Ishikawa (cell line): Measurements from ENCODE around the gene COL23A1.

ENCODE experiments used
- CEBPB ChIP-seq: IDR thresholded peaks from 2 replicates; pipeline ENCODE4 v1.6.1; 2012
- CREB1 ChIP-seq: IDR thresholded peaks from 2 replicates; pipeline ENCODE4 v1.6.1; 2012; ENCODE audit warnings: low read depth
- EGR1 ChIP-seq: IDR thresholded peaks from 2 replicates; pipeline ENCODE4 v1.6.1; 2012
- EP300 ChIP-seq: IDR thresholded peaks from 2 replicates; pipeline ENCODE4 v1.6.1; 2012; ENCODE audit warnings: borderline replicate concordance
- FOXM1 ChIP-seq: IDR thresholded peaks from 2 replicates; pipeline ENCODE4 v1.6.1; 2012; ENCODE audit warnings: low read depth, borderline replicate concordance
- NFIC ChIP-seq: IDR thresholded peaks from 2 replicates; pipeline ENCODE4 v1.6.1; 2012
- RAD21 ChIP-seq: IDR thresholded peaks from 2 replicates; pipeline ENCODE4 v1.6.1; 2012; ENCODE audit warnings: low read depth
- TAF1 ChIP-seq: IDR thresholded peaks from 2 replicates; pipeline ENCODE4 v1.6.1; 2012; ENCODE audit warnings: low read depth, mild to moderate bottlenecking
- TCF12 ChIP-seq: IDR thresholded peaks from 2 replicates; pipeline ENCODE4 v1.6.1; 2012; ENCODE audit warnings: low read depth
- TEAD4 ChIP-seq: IDR thresholded peaks from 2 replicates; pipeline ENCODE4 v1.6.1; 2012
- YY1 ChIP-seq: IDR thresholded peaks from 2 replicates; pipeline ENCODE4 v1.6.1; 2012; ENCODE audit warnings: low read depth
- ZBTB7A ChIP-seq: IDR thresholded peaks from 2 replicates; pipeline ENCODE4 v1.6.1; 2012; ENCODE audit warnings: low read depth
- TF ChIP-seq, protein P1 (sequence below): IDR thresholded peaks from 2 replicates; pipeline ENCODE4 v1.6.1; 2012
- TF ChIP-seq, protein P2 (sequence below): IDR thresholded peaks from 2 replicates; pipeline ENCODE4 v1.6.1; 2012; ENCODE audit warnings: low read depth, mild to moderate bottlenecking
- TF ChIP-seq, protein P3 (sequence below): IDR thresholded peaks from 2 replicates; pipeline ENCODE4 v1.6.1; 2012

COL23A1 gene

DNA sequence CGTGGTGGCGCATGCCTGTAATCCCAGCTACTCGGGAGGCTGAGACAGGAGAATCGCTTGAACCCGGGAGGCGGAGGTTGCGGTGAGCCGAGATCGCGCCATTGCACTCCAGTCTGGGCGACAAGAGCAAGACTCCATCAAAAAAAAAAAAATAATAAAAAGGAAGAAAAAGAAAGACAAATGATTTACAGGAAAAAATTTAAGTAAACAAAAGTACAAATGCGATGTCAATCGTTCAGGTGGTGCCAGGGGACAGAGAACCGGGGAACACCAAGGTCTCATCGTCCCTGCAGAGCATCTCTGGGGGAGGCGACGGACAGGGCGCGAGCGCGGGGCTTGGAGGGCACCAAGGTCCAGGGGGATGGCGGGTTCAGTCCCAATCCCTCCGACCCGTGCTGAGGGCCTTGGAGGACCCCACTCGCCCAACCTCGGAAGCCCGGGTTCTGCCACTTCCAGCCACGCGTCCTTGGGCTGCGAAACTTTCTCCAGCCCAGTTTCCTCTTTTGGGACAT, 386.5 kb downstream of the COL23A1 start:
- TF ChIP-seq EGR1 (no peak), TAF1 (no peak)
- TF ChIP-seq, protein P1, sequence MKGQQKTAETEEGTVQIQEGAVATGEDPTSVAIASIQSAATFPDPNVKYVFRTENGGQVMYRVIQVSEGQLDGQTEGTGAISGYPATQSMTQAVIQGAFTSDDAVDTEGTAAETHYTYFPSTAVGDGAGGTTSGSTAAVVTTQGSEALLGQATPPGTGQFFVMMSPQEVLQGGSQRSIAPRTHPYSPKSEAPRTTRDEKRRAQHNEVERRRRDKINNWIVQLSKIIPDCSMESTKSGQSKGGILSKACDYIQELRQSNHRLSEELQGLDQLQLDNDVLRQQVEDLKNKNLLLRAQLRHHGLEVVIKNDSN, result no peak

DNA sequence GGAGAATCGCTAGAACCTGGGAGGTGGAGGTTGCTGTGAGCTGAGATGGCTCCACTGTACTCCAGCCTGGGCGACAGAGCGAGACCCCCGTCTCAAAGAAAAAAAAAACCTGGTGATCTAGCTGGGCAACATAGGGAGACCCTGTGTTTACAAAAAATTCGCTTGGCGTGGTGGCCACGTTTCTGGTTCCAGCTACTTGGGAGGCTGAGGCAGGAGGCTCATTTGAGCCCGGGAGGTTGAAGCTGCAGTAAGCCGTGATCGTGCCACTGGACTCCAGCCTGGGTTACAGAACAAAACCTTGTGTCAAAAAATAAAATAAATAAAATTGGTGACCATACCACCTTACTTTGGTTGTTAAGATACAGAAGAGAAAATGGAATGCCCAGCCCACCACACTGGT, 387.7 kb downstream of the COL23A1 start:
- TF ChIP-seq, protein P2, sequence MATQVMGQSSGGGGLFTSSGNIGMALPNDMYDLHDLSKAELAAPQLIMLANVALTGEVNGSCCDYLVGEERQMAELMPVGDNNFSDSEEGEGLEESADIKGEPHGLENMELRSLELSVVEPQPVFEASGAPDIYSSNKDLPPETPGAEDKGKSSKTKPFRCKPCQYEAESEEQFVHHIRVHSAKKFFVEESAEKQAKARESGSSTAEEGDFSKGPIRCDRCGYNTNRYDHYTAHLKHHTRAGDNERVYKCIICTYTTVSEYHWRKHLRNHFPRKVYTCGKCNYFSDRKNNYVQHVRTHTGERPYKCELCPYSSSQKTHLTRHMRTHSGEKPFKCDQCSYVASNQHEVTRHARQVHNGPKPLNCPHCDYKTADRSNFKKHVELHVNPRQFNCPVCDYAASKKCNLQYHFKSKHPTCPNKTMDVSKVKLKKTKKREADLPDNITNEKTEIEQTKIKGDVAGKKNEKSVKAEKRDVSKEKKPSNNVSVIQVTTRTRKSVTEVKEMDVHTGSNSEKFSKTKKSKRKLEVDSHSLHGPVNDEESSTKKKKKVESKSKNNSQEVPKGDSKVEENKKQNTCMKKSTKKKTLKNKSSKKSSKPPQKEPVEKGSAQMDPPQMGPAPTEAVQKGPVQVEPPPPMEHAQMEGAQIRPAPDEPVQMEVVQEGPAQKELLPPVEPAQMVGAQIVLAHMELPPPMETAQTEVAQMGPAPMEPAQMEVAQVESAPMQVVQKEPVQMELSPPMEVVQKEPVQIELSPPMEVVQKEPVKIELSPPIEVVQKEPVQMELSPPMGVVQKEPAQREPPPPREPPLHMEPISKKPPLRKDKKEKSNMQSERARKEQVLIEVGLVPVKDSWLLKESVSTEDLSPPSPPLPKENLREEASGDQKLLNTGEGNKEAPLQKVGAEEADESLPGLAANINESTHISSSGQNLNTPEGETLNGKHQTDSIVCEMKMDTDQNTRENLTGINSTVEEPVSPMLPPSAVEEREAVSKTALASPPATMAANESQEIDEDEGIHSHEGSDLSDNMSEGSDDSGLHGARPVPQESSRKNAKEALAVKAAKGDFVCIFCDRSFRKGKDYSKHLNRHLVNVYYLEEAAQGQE, result no peak
- TF ChIP-seq YY1 (no peak), EP300 (no peak)
- TF ChIP-seq, protein P3, sequence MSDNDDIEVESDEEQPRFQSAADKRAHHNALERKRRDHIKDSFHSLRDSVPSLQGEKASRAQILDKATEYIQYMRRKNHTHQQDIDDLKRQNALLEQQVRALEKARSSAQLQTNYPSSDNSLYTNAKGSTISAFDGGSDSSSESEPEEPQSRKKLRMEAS, result no peak

DNA sequence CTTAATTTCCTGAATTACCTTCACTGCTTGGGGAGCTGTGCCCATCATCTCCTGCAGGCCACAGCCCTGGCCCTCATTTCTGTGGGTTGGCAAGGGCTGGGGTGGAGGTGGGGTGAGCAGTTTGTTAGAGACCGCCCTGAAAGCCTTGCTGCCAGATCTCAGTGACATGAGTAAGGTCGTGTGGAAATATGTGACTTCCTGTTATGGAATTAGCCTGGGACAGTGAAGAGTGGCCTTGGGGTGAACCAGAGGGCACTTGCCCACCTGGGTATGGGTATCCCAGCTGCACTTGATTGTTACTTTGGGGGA, 388.3 kb downstream of the COL23A1 start:
- TF ChIP-seq TAF1 (no peak), CREB1 (no peak), ZBTB7A (no peak), EGR1 (no peak), TEAD4 (no peak), FOXM1 (no peak), YY1 (no peak), RAD21 (no peak), NFIC (no peak), EP300 (no peak), TCF12 (no peak), CEBPB (no peak)
- TF ChIP-seq, protein P1, result no peak
- TF ChIP-seq, protein P2, result no peak
- TF ChIP-seq, protein P3, result no peak

DNA sequence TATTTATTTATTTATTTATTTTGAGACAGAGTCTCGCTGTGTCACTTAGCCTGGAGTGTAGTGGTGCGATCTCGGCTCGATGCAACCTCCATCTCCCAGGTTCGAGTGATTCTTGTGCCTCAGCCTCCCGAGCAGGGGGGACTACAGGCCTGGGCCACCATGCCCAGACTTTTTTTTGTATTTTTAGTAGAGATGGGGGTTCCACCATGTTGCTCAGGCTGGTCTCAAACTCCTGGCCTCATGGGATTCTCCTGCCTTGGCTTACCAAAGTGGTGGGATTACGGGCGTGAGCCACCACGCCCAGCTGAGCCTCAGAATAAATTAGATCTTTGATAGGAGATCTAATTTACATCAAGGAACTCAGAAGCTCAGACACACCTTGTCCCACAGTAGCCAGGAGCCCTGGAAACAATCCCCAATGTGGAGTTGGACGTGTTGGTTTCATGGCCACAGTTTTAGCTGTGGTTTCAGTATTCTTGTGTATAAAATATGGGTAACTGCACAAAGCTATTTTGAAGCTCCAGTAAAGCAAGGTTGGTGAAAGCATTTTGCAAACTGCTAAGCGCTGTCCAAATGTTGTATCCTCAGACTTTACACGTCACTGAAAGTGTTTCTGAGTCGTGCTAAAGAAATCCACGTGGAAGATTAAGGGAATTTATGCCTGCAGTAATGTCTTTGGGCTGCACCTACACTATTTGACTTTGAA, 388.8 kb downstream of the COL23A1 start:
- TF ChIP-seq, protein P3, result no peak
- TF ChIP-seq NFIC, result no peak
- TF ChIP-seq ZBTB7A, result no peak
- no peak for TF ChIP-seq TCF12
- no peak for TF ChIP-seq RAD21
- no peak for TF ChIP-seq EGR1
- no peak for TF ChIP-seq YY1
- TF ChIP-seq FOXM1, result no peak
- TF ChIP-seq TAF1, result no peak
- TF ChIP-seq CEBPB, result no peak

DNA sequence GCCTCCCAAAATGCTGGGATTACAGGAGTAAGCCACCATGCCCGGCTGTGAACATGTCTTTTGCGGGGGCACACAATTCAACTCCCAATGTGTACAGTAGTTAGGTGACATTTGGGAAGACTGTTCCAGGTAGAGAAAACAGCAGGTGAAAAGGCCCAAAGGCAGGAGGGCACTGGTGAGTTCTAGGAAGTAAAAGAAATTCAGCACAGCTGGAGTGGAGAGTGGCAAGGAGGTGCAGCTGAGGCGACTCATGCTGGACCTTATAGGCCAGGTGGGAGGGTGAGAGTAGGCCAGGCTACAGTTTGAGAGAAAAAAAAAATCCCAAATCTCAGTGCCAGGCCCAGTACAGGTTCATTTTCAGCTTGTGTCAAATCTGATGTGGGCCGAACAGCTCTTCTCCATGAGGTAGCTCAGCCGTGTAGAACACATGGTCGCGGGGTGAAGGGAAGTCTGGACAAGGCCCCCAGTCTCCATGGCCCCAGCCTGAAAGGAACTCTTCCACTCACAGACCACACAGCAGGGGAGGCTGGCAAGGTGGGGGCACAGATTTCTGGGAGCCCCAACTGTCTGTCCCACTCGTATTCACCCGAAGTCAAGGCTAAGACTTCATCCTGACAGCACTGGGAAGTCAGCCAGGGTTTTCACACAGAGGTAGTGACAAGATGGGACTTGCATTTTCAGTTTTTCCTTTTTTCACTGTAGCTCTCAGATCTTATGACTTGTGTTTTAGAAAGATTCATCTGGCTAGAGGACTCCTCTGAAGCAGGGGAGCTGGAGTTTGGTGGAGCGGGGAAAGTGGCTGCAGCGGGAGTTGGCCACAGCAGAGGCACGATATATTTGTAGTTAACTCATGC, 390.4 kb downstream of the COL23A1 start:
- no peak for TF ChIP-seq NFIC
- TF ChIP-seq FOXM1, result no peak
- TF ChIP-seq, protein P1, result no peak
- TF ChIP-seq TEAD4, result no peak
- TF ChIP-seq, protein P2, result no peak
- TF ChIP-seq EGR1, result no peak
